H1 (cell line): ENCODE measurements around the gene TEKTIP1. TPM values are rescaled to one million over a fixed set of nuclear protein-coding genes. Genes with fewer than 3 reads are reported as not detected.

Experiments used
- CTCF ChIA-PET: fragments of 300-600 bp; sonication (Branson Sonifier 250); formaldehyde crosslinking; loops from one replicate; lab custom pipeline; 2021; ENCODE audit not compliant: partially characterized antibody; lab: Charles Lee
- POLR2A ChIA-PET: fragments of 300-600 bp; sonication (Branson Sonifier 250); formaldehyde crosslinking; loops from one replicate; lab custom pipeline; 2021; ENCODE audit warnings: inconsistent platforms; ENCODE audit not compliant: partially characterized antibody; lab: Charles Lee
- DNase-seq, 2 experiments: peaks; one replicate each; pipeline versions ENCODE4 v3.0.0 to v3.0.0-alpha.2; 2010 to 2022; ENCODE audit warnings: low spot score in 2 of 2, low read depth in 1 of 2, mixed read lengths in 1 of 2
- FAIRE-seq: peaks from 2 replicates; lab custom pipeline; 2011; peaks lifted over from hg19 to GRCh38; lab: Jason Lieb, UNC
- H2AFZ ChIP-seq: 2 replicates; pipeline ENCODE4 v1.8.1; 2012; ENCODE audit warnings: low read length, inconsistent platforms
- H2AK5ac ChIP-seq: 2 replicates; pipeline ENCODE4 v1.6.1; 2013; ENCODE audit warnings: low read depth, low read length
- H2BK120ac ChIP-seq: replicated peaks from 2 replicates; pipeline ENCODE3; 2013; ENCODE audit warnings: low read depth, low read length, inconsistent platforms
- H2BK12ac ChIP-seq: 2 replicates; pipeline ENCODE4 v1.6.1; 2013; ENCODE audit warnings: low read depth, low read length
- H2BK15ac ChIP-seq: 2 replicates; pipeline ENCODE4 v1.6.1; 2013; ENCODE audit warnings: low read length
- H2BK20ac ChIP-seq: 2 replicates; pipeline ENCODE4 v1.6.1; 2013; ENCODE audit warnings: low read length
- H2BK5ac ChIP-seq: 2 replicates; pipeline ENCODE4 v1.6.1; 2013; ENCODE audit warnings: low read depth, low read length
- H3K14ac ChIP-seq: 2 replicates; pipeline ENCODE4 v1.6.1; 2013; ENCODE audit warnings: inconsistent platforms; ENCODE audit not compliant: insufficient read length
- H3K18ac ChIP-seq: 2 replicates; pipeline ENCODE4 v1.6.1; 2013; ENCODE audit warnings: low read length; ENCODE audit errors: extremely low read depth
- H3K23ac ChIP-seq: 2 replicates; pipeline ENCODE4 v1.6.1; 2013; ENCODE audit warnings: inconsistent platforms; ENCODE audit not compliant: insufficient read length
- H3K23me2 ChIP-seq: 2 replicates; pipeline ENCODE4 v1.6.1; 2013; ENCODE audit warnings: low read depth, low read length
- H3K27ac ChIP-seq: 2 replicates; pipeline ENCODE4 v1.6.1; 2011; ENCODE audit warnings: low read depth, low read length, inconsistent platforms
- H3K27me3 ChIP-seq, 4 experiments: replicated peaks in 1 of 4; 1 replicate in 1 of 4; 2 replicates in 3 of 4; pipeline versions ENCODE4 v1.6.1 to v1.8.1; 2011 to 2013; ENCODE audit warnings: low read length in 3 of 4, mild to moderate bottlenecking in 3 of 4, inconsistent platforms in 2 of 4, mixed read lengths in 2 of 4, moderate library complexity in 1 of 4; ENCODE audit not compliant: control insufficient read depth in 3 of 4, insufficient read depth in 3 of 4; ENCODE audit errors: extremely low read depth in 1 of 4
- H3K36me3 ChIP-seq, 4 experiments: 2 replicates each; pipeline versions ENCODE4 v1.6.1 to v1.8.1; 2011 to 2013; ENCODE audit warnings: mild to moderate bottlenecking in 4 of 4, low read length in 3 of 4, moderate library complexity in 2 of 4, control low read depth in 1 of 4, inconsistent platforms in 1 of 4; ENCODE audit not compliant: insufficient read depth in 4 of 4, control insufficient read depth in 2 of 4
- H3K4ac ChIP-seq: replicated peaks from 2 replicates; pipeline ENCODE3; 2013; ENCODE audit warnings: low read length, low read depth, mixed read lengths, inconsistent platforms; ENCODE audit not compliant: insufficient read length
- H3K4me1 ChIP-seq, 4 experiments: replicated peaks in 1 of 4; 1 replicate in 1 of 4; 2 replicates in 3 of 4; pipeline versions ENCODE4 v1.6.1 to v1.8.1; 2011 to 2013; ENCODE audit warnings: low read length in 3 of 4, inconsistent platforms in 2 of 4, mixed read lengths in 1 of 4; ENCODE audit not compliant: insufficient read depth in 4 of 4, control insufficient read depth in 3 of 4
- H3K4me2 ChIP-seq, 2 experiments: 2 replicates each; pipeline versions ENCODE4 v1.6.1 to v1.8.1; 2011 to 2013; ENCODE audit warnings: low read depth in 2 of 2, low read length in 2 of 2, control low read depth in 1 of 2, inconsistent platforms in 1 of 2, mild to moderate bottlenecking in 1 of 2; ENCODE audit not compliant: insufficient read depth in 1 of 2
- H3K4me3 ChIP-seq, 4 experiments: fragments of 200-600, 300-600 bp in 1 of 4; sonication (generic), shearing (Covaris generic), sonication (Bioruptor Twin) in 1 of 4; 2 replicates each; pipeline versions ENCODE4 v1.5.1 to v1.8.1; 2011 to 2016; ENCODE audit warnings: low read length in 4 of 4, low read depth in 3 of 4, control low read depth in 2 of 4, inconsistent platforms in 2 of 4, mild to moderate bottlenecking in 2 of 4, mixed read lengths in 1 of 4, moderate library complexity in 1 of 4; ENCODE audit not compliant: insufficient read depth in 2 of 4; ENCODE audit errors: extremely low read depth in 1 of 4
- H3K56ac ChIP-seq: replicated peaks from 2 replicates; pipeline ENCODE3; 2013; ENCODE audit warnings: low read depth, mild to moderate bottlenecking, mixed read lengths, low read length, inconsistent platforms; ENCODE audit not compliant: insufficient read length
- H3K79me1 ChIP-seq: 2 replicates; pipeline ENCODE4 v1.6.1; 2013; ENCODE audit warnings: low read depth, low read length, control low read depth
- H3K79me2 ChIP-seq, 2 experiments: 2 replicates each; pipeline versions ENCODE4 v1.6.1 to v1.8.1; 2012 to 2013; ENCODE audit warnings: low read length in 2 of 2, mild to moderate bottlenecking in 2 of 2, inconsistent platforms in 1 of 2; ENCODE audit not compliant: insufficient read depth in 2 of 2, control insufficient read depth in 1 of 2
- H3K9ac ChIP-seq, 4 experiments: replicated peaks in 1 of 4; 1 replicate in 1 of 4; 2 replicates in 3 of 4; pipeline versions ENCODE4 v1.6.1 to v1.8.1; 2011 to 2013; ENCODE audit warnings: low read depth in 3 of 4, low read length in 3 of 4, control low read depth in 2 of 4, mild to moderate bottlenecking in 2 of 4, moderate library complexity in 2 of 4, inconsistent platforms in 1 of 4; ENCODE audit errors: extremely low read depth in 1 of 4
- H3K9me3 ChIP-seq, 2 experiments: 2 replicates each; pipeline versions ENCODE4 v1.6.1 to v1.8.1; 2012 to 2013; ENCODE audit warnings: mild to moderate bottlenecking in 2 of 2, moderate library complexity in 2 of 2, control low read depth in 1 of 2, inconsistent platforms in 1 of 2, low read depth in 1 of 2, low read length in 1 of 2, mixed read lengths in 1 of 2; ENCODE audit not compliant: insufficient read depth in 2 of 2
- H4K20me1 ChIP-seq, 2 experiments: replicated peaks in 1 of 2; 2 replicates each; pipeline versions ENCODE3 to v1.8.1; 2011 to 2013; ENCODE audit warnings: inconsistent platforms in 2 of 2, low read length in 2 of 2, mild to moderate bottlenecking in 1 of 2; ENCODE audit not compliant: insufficient read depth in 2 of 2, control insufficient read depth in 1 of 2
- H4K5ac ChIP-seq: 2 replicates; pipeline ENCODE4 v1.6.1; 2013; ENCODE audit warnings: low read length, low read depth, mixed read lengths, inconsistent platforms; ENCODE audit not compliant: insufficient read length
- H4K8ac ChIP-seq: 2 replicates; pipeline ENCODE4 v1.8.0; 2013; ENCODE audit warnings: mild to moderate bottlenecking, moderate library complexity, low read length, inconsistent platforms; ENCODE audit not compliant: insufficient read depth; ENCODE audit errors: extremely low read depth
- H4K91ac ChIP-seq: replicated peaks from 2 replicates; pipeline ENCODE3; 2013; ENCODE audit warnings: low read length, mixed read lengths, inconsistent platforms; ENCODE audit not compliant: insufficient read length
- SIN3A ChIP-seq, 2 experiments: IDR thresholded peaks in 1 of 2; conservative IDR thresholded peaks in 1 of 2; 2 replicates each; pipeline ENCODE4 v1.6.1; 2011 to 2012; ENCODE audit warnings: low read length in 2 of 2, improper control_type of control experiment in 1 of 2, low read depth in 1 of 2, mild to moderate bottlenecking in 1 of 2
- SP4 ChIP-seq: IDR thresholded peaks from 2 replicates; pipeline ENCODE4 v1.6.1; 2012; ENCODE audit warnings: low read length, inconsistent platforms
- WGBS, 2 experiments: shearing (Covaris generic) in 1 of 2; methylation state at CpG; one replicate each; pipeline versions ENCODE4 v1.1.6 to v1.1.7; 2013 to 2015; ENCODE audit warnings: low lambda C conversion rate in 2 of 2, mixed read lengths in 2 of 2, inconsistent platforms in 1 of 2, low coverage in 1 of 2, missing lambda C conversion rate in 1 of 2; ENCODE audit not compliant: insufficient replicate concordance in 2 of 2, insufficient coverage in 1 of 2, insufficient read length in 1 of 2; ENCODE audit errors: extremely low coverage in 1 of 2, missing lambda C conversion rate in 1 of 2; 5-methylcytosine and 5-hydroxymethylcytosine counted together
- polyA plus RNA-seq, 7 experiments: library from polyadenylated mRNA; depleted of rRNA in 3 of 7; stranded (reverse) in 5 of 7; unstranded in 2 of 7; fragments of >200 nt in 5 of 7; fragments of 200-250 nt in 2 of 7; gene quantifications; 1 replicate in 5 of 7; 2 replicates in 1 of 7; 4 replicates in 1 of 7; pipeline versions ENCODE4 v1.2.1 to v1.2.3, GENCODE V29; 2011 to 2013; ENCODE audit warnings: missing spikeins in 2 of 7, mixed read lengths in 2 of 7
- total RNA-seq: library from RNA; stranded (reverse); fragmentation: NEBNext Ultra II Directional; extraction: Animal tissue kit (Norgen Biotek cat#: 25700); gene quantifications from 2 replicates; pipeline ENCODE4 v1.2.1, GENCODE V29; 2021
- TF ChIP-seq, protein P1 (sequence below): IDR thresholded peaks from 2 replicates; pipeline ENCODE4 v1.6.1; 2012; ENCODE audit warnings: inconsistent platforms

TEKTIP1 gene
- total and polyA plus RNA-seq, 2 of the 8 experiments (the other 6 are each of a cell fraction or from before 2014, with no cell fraction given): 1.1 TPM; not detected in 1

DNA sequence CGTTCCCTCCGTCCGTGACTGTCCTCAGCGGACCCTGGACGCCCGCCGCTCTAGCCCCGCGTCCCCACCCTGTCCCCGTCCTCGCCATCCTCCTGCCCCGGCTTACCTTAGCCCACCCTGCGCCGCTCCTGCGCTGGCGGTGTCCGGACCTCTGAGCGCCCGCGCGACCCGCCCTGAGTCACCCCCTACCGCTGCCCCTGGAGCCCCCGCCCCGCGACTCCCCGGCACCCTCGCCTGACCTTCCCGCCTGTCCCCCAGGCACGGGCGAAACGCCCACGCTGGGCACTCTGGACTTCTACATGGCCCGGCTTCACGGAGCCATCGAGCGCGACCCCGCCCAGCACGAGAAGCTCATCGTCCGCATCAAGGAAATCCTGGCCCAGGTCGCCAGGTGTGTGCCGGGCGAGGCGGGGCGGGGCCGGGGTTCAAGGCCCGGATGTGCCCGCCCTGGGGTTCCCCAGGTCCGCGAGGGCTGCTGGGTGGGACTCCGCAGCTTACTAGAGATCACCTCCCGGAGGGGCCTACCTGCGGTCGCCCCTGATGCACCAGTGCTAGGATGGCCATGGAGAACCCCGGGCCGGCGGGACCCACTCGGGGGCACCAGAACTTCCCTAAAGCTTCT is 38.9 kb downstream of the TEKTIP1 start:
- Histone ChIP-seq H3K4me3 (peak overlapping the region; percentile 19 to 77 (median 44); a peak in 7 of 8 replicates), H3K79me1 (no peaks in the 10 kb centered on the region), H3K4me1 (peaks cover 0 to 13% (median 8%) of the 10 kb centered on the region in 4 experiments; a peak in 5 of 7 replicates), H3K14ac (no peak overlapping the region), H2AK5ac (no peak overlapping the region), H3K4ac (no peak overlapping the region), H2BK5ac (no peak overlapping the region), H3K4me2 (peak overlapping the region; percentile 81 to 84), H2BK120ac (no peak overlapping the region), H2BK15ac (no peak overlapping the region), H3K18ac (peak overlapping the region; percentile 19; the same call in 1 of the 2 replicates), H2BK20ac (no peak overlapping the region), H3K56ac (no peak overlapping the region), H4K8ac (0 out of 2 replicates have a peak overlapping the region, but pooled peaks have one; percentile 47), H3K27ac (no peak overlapping the region), H3K9ac (no peak overlapping the region), H3K23me2 (peaks cover 17% of the 10 kb centered on the region; the same call in 1 of the 2 replicates), H3K27me3 (peaks cover 0 to 5% (median 0%) of the 10 kb centered on the region in 4 experiments; a peak in 1 of 7 replicates), H3K36me3 (no peaks in the 10 kb centered on the region), H2AFZ (no peak overlapping the region), H4K5ac (no peak overlapping the region), H4K91ac (no peak overlapping the region), H3K9me3 (no peaks in the 10 kb centered on the region), H2BK12ac (no peak overlapping the region), H4K20me1 (peaks cover 3 to 8% of the 10 kb centered on the region in 2 experiments), H3K79me2 (no peaks in the 10 kb centered on the region), H3K23ac (no peak overlapping the region)
- DNase-seq (peak in 1 of 2 experiments; percentile 89), FAIRE-seq (no peak)
- ChIA-PET CTCF (interaction anchor here (0.6 to 6.6 kb wide), 9 partner anchors 9 to 250 kb away, joined by 3 to 51 read pairs (median 6); partner anchors contain the start of gene MFSD12), POLR2A (interaction anchor here (0.6 to 2.0 kb wide), 18 partner anchors 9 to 185 kb away, joined by 3 to 7 read pairs (median 4); partner anchors contain the start of genes MRPL54 and TEKTIP1)
- WGBS, 2 experiments: 8% methylated on average over 17 of the region's 60 CpGs; no CpG with 5 or more reads in 1 of the 2 experiments
- 0 out of 4 replicates have a peak, but pooled peaks of 1 of the 2 experiments have one; percentile 27 for TF ChIP-seq SIN3A (conservative IDR thresholded peaks at IDR 0.05 in 1 of 2, IDR thresholded peaks at IDR 0.05 in 1 of 2; ENCODE audit: low read depth in 1 of 2, low read length in 2 of 2)
- TF ChIP-seq SP4: peak; percentile 52; the same call in 1 of the 2 replicates
- TF ChIP-seq, protein P1, sequence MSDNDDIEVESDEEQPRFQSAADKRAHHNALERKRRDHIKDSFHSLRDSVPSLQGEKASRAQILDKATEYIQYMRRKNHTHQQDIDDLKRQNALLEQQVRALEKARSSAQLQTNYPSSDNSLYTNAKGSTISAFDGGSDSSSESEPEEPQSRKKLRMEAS: peak; percentile 67
